SK-N-SH treated with all-trans-retinoic acid at 6 μM for 48 hours (cell line): ENCODE measurements around the gene SLX9.

Source experiments
- ATAC-seq: fragments of 200-7000 bp; cut with Tn5 transposase; 3 replicates; pipeline ENCODE4 v1.9.1; 2020; ENCODE audit warnings: mild to moderate bottlenecking, moderate library complexity
- ARNTL ChIP-seq: fragments of 450-650 bp; formaldehyde crosslinking; IDR thresholded peaks from 2 replicates; pipeline ENCODE4 v1.5.0; 2020; ENCODE audit warnings: low read depth, mild to moderate bottlenecking, moderate library complexity, borderline replicate concordance
- BACH2 ChIP-seq: fragments of 250-450 bp; sonication (Bioruptor Pico); IDR thresholded peaks from 2 replicates; pipeline ENCODE4 v1.9.0; 2021; ENCODE audit warnings: mild to moderate bottlenecking, borderline replicate concordance
- CREB5 ChIP-seq: fragments of 250-450 bp; sonication (Bioruptor Pico); IDR thresholded peaks from 2 replicates; pipeline ENCODE4 v1.5.1; 2020; ENCODE audit warnings: low read depth, mild to moderate bottlenecking, moderate library complexity
- CSDC2 ChIP-seq: fragments of 250-450 bp; sonication (Bioruptor Pico); IDR thresholded peaks from 2 replicates; pipeline ENCODE4 v1.5.0; 2020; ENCODE audit warnings: mild to moderate bottlenecking, moderate library complexity
- CSRNP3 ChIP-seq: fragments of 250-450 bp; sonication (Bioruptor Pico); IDR thresholded peaks from 2 replicates; pipeline ENCODE4 v1.5.1; 2021; ENCODE audit warnings: mild to moderate bottlenecking, moderate library complexity
- ESRRG ChIP-seq: fragments of 250-450 bp; sonication (Bioruptor Pico); IDR thresholded peaks from 2 replicates; pipeline ENCODE4 v1.6.1; 2021; ENCODE audit warnings: mild to moderate bottlenecking
- GLIS3 ChIP-seq: fragments of 250-450 bp; sonication (Bioruptor Pico); IDR thresholded peaks from 2 replicates; pipeline ENCODE4 v1.5.0; 2020; ENCODE audit warnings: mild to moderate bottlenecking, moderate library complexity
- ISL1 ChIP-seq: fragments of 250-450 bp; sonication (Bioruptor Pico); IDR thresholded peaks from 2 replicates; pipeline ENCODE4 v2.1.2; 2022; ENCODE audit warnings: mild to moderate bottlenecking, moderate library complexity
- PATZ1 ChIP-seq: fragments of 250-450 bp; sonication (Bioruptor Pico); IDR thresholded peaks from 2 replicates; pipeline ENCODE4 v1.8.0; 2020; ENCODE audit warnings: mild to moderate bottlenecking, moderate library complexity, borderline replicate concordance
- POU6F1 ChIP-seq: fragments of 250-450 bp; sonication (Bioruptor Pico); IDR thresholded peaks from 2 replicates; pipeline ENCODE4 v1.8.0; 2021; ENCODE audit warnings: low read depth, mild to moderate bottlenecking, moderate library complexity, borderline replicate concordance
- PPARA ChIP-seq: fragments of 250-450 bp; sonication (Bioruptor Pico); IDR thresholded peaks from 2 replicates; pipeline ENCODE4 v1.5.0; 2020; ENCODE audit warnings: mild to moderate bottlenecking, borderline replicate concordance
- RARB ChIP-seq: fragments of 250-450 bp; sonication (Bioruptor Pico); IDR thresholded peaks from 2 replicates; pipeline ENCODE4 v1.8.0; 2021; ENCODE audit warnings: mild to moderate bottlenecking, moderate library complexity
- SNAI2 ChIP-seq: fragments of 250-450 bp; sonication (Bioruptor Pico); IDR thresholded peaks from 2 replicates; pipeline ENCODE4 v1.5.0; 2020; ENCODE audit warnings: mild to moderate bottlenecking, moderate library complexity
- TOX ChIP-seq: fragments of 250-450 bp; sonication (Bioruptor Pico); IDR thresholded peaks from 2 replicates; pipeline ENCODE4 v1.8.0; 2021; ENCODE audit warnings: mild to moderate bottlenecking, moderate library complexity, borderline replicate concordance
- TSHZ2 ChIP-seq: fragments of 250-450 bp; sonication (Bioruptor Pico); IDR thresholded peaks from 2 replicates; pipeline ENCODE4 v1.5.0; 2020; ENCODE audit warnings: mild to moderate bottlenecking, moderate library complexity
- ZC3H10 ChIP-seq: fragments of 250-450 bp; sonication (Bioruptor Pico); IDR thresholded peaks from 2 replicates; pipeline ENCODE4 v1.5.1; 2021; ENCODE audit warnings: mild to moderate bottlenecking, moderate library complexity
- ZFP3 ChIP-seq: fragments of 250-450 bp; sonication (Bioruptor Pico); IDR thresholded peaks from 2 replicates; pipeline ENCODE4 v1.5.0; 2020; ENCODE audit warnings: mild to moderate bottlenecking, moderate library complexity
- ZFP30 ChIP-seq: fragments of 450-650 bp; formaldehyde crosslinking; IDR thresholded peaks from 2 replicates; pipeline ENCODE4 v1.5.0; 2022; ENCODE audit warnings: mild to moderate bottlenecking, moderate library complexity
- ZNF565 ChIP-seq: fragments of 450-650 bp; formaldehyde crosslinking; conservative IDR thresholded peaks from 2 replicates; pipeline ENCODE4 v1.5.0; 2020; ENCODE audit warnings: low read depth, mild to moderate bottlenecking, moderate library complexity
- ZNF8 ChIP-seq: fragments of 450-650 bp; formaldehyde crosslinking; IDR thresholded peaks from 2 replicates; pipeline ENCODE4 v1.5.0; 2020; ENCODE audit warnings: mild to moderate bottlenecking, moderate library complexity

SLX9 gene

GRCh38 chr21:44941567-44941966 is 1.7 kb downstream of the SLX9 start (continued):
- no peak for TF ChIP-seq ZC3H10 (CRISPR knock-in tag)
- no peak for TF ChIP-seq ARNTL (CRISPR knock-in tag)
- TF ChIP-seq POU6F1 = no peak
- TF ChIP-seq ZNF8 = no peak
- TF ChIP-seq ISL1 (CRISPR knock-in tag) = no peak
- no peak for TF ChIP-seq BACH2 (CRISPR knock-in tag)
- TF ChIP-seq CSRNP3 (CRISPR knock-in tag) = no peak

- ATAC-seq = no peak
- TF ChIP-seq CSDC2 (CRISPR knock-in tag) (no peak), POU6F1 (no peak), BACH2 (CRISPR knock-in tag) (no peak), TSHZ2 (CRISPR knock-in tag) (no peak), SNAI2 (CRISPR knock-in tag) (no peak), ZC3H10 (CRISPR knock-in tag) (no peak), ESRRG (CRISPR knock-in tag) (no peak), ZNF565 (CRISPR knock-in tag) (no peak), ARNTL (CRISPR knock-in tag) (no peak), CREB5 (CRISPR knock-in tag) (no peak), PPARA (CRISPR knock-in tag) (no peak), GLIS3 (no peak), ZFP3 (CRISPR knock-in tag) (no peak), RARB (CRISPR knock-in tag) (no peak), ZFP30 (no peak), PATZ1 (CRISPR knock-in tag) (no peak), CSRNP3 (CRISPR knock-in tag) (no peak), TOX (no peak), ISL1 (CRISPR knock-in tag) (no peak)
- TF ChIP-seq, all 23 proteins: peak for 0
These were observed 2.7 kb downstream of the SLX9 start for GRCh38 chr21:44942566-44942965.
